Renal pelvis (tissue), 4 donors: ENCODE data around the gene SNAP91. TPM values are rescaled to one million over a fixed set of nuclear protein-coding genes. Genes with fewer than 3 reads are reported as not detected.
"Not testable (repeated sequence)": the region's sequence is repeated elsewhere in the genome, so short reads cannot be mapped to it uniquely, and the experiment has no call there.

Source experiments
- DNase-seq: peaks from one replicate; pipeline ENCODE4 v3.0.0-alpha.2; 2013
- polyA plus RNA-seq, 3 donors: library from polyadenylated mRNA; unstranded; fragments of 120-200 nt; gene quantifications; one replicate each; pipeline ENCODE4 v1.2.1, GENCODE V29; 2013; ENCODE audit not compliant: insufficient read length in 3 of 3

Gene SNAP91
- polyA plus RNA-seq, 3 donors = 0.24 to 0.94 (median 0.63) TPM

DNA sequence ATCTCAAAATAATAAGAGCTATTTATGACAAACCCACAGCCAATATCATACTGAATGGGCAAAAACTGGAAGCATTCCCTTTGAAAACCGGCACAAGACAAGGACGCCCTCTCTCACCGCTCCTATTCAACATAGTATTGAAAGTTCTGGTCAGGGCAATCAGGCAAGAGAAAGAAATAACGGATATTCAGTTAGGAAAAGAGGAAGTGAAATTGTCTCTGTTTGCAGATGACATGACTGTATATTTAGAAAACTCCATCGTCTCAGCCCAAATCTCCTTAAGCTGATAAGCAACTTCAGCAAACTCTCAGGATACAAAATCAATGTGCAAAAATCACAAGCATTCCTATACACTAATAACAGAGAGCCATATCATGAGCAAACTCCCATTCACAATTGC lies 158.4 kb downstream of the SNAP91 start:
- not testable (repeated sequence) for DNase-seq

DNA sequence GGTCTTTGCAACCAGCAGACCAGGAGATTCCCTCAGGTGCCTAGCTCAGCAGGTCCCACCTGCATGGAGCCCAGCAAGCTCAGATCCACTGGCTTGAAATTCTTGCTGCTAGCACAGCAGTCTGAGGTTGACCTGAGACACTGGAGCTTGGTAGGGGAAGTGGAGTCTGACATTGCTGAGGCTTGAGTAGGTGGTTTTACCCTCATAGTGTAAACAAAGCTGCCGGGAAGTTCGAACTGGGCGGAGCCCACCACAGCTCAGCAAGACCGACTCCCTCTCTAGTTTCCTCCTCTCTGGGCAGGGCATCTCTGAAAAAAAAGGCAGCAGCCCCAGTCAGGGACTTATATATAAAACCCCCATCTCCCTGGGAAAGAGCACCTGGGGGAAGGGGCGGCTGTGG lies 162.3 kb downstream of the SNAP91 start:
- no peak for DNase-seq

DNA sequence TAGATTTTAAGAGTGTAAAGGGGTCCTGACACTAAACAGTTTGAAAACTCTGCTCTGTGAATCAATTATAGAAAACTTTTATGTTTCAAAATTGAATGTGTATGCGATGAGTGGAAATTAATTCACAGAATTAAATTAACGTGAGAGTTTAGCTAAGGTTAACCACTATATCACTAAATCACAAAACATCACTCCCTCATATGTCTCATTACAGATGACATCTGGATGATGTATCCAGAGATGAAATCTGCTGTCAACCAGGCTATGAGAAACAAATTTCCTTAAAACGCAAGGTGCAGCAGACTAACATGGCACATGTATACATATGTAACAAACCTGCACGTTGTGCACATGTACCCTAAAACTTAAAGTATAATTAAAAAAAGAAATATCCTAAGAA lies 169.2 kb downstream of the SNAP91 start:
- no peak for DNase-seq

DNA sequence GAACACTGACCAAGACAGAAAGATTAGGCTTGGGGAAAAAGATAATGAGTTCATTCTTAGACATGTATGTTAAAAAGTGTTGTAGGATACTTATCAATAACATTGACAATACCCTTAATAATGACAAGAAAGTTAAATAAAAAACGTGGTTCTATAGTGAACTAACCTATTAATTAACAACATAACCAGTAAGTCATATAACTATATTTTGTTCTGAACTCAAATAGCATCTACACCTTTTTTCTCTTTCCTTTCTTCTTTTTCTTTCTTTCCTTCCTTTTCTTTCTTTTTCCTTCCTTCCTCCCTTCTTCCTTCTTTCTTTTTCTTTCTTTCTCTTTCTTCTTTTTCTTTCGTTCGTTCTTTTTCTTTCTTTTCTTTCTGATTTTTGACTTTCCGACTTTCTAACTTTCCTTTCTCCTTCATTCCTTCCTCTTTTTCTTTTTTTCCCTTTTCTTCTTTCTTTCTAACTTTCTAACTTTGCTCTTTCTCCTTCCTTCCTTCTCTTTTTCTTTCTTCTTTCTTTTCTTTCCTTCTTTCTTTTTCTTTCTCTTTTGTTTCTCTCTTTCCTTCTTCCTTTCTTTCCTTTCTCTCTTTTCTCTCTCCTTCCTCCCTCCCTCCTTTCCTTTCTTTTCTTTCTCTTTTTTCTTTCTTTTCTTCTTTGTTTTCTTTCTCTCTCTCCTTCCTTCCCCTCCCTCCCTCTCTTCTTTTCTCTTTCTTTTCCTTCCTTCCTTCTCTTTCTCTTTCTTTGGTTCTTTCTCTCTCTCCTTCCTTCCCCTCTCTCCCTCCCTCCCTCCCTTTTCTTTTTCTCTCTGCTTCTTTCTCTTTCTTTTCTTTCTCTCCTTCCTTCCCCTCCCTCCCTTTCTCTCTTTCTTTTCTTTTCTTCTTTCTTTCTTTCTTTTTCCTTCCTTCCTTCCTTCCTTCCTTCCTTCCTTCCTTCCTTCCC lies 172.0 kb downstream of the SNAP91 start:
- DNase-seq = no peak

DNA sequence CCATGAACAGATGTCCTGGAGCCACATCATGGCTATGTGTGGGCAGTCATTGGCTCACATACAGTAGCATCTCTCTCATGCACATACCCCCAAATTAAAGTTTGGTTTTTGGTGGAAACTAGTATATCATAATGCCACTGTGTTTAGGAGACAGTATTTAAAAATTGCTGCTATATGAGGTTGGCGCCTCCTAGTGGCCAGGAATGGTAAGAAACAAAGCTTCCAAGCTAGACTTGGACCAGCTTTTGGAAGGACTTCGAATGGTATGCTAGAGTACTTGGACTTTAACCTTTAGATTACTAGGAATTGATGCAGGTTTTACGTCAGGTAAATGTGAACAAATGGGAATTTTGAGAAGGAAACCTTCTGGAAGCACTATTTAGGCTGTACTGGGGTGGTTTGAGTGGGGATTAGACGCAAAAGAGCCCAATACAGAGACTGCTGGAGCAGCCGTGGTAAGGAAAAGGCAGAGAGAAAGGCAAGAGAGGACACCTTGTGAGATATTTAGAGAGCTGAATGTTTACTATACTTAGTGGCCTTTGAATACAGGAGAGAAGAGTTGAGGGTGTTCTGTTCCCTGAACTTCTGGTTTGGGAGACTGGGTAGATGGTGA lies 172.8 kb downstream of the SNAP91 start:
- no peak for DNase-seq

DNA sequence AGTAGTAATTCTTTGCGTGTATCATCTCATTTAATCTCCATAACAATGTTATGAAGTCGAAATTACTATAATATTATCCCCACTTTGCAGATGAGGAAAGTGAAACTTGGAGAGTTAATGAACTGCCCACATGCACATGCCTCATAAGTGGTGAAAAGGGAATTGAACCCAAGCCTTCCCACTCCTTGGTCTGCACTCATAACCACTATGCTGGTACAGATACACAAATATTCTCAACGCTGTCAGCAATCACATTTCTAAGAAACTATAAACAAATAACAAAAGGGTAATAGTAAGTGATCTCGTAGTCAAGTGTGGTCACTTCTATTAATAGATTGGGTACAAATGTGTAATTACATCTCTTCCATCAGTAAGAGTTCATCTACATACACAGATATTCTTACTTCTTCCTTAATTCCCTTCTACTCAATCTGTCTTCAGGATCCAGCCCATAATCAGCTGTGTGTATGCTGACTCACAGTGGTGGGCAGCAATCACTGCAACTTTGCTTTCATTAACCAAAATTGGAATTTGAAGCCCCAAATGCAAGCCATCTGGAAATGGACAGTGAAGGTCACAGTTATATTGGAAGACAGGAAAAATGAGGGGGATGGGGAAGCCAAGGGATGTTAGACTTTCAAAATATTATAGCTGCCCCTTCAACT lies 190.0 kb downstream of the SNAP91 start:
- no peak for DNase-seq

DNA sequence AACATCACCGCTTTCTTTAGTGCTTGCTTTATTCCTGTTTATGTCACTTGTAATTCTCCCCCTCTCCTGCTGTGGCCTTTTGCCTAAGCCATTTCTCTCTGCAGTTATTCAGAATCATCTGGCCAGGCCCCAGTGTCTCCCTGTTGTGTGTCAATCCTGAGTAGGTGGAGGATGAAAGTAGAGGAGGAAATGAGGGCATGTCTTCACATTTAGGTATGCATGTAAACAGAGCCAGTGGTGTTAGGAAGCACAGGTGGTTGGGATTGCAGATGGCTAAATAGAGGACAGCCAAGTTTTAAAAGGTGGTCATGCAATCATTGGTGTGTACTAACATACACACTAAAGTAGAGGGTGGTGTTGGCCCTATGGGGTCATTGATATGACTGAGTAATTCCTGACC lies 191.4 kb downstream of the SNAP91 start:
- no peak for DNase-seq

DNA sequence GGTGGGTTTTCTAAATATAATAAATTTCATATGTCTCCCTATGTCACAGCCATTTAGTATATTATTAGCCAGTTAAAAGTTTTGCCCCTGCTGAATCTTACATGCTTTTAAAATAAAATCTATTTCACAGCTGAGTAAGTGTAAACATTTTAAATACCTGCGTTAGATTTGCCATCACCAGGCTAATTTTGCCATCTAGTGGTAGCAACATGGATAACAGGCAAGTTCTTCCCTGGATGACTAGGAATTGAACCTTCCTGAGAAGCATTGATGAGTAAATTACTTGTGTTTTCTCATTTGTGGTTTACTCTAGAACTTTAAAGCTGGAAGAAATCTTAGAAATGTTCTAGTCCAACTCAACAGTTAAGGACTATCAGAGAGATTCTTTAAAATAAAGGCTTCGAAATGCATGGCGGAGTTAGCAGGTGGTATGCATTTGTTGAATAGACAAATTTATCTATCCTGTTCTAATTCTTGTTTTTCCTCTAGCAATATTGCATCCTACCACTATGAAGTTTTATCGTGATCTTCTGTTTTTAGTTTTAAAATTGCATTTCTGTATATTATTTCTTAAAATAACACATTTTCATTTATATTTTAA lies 193.9 kb downstream of the SNAP91 start:
- DNase-seq = peak; percentile 47

DNA sequence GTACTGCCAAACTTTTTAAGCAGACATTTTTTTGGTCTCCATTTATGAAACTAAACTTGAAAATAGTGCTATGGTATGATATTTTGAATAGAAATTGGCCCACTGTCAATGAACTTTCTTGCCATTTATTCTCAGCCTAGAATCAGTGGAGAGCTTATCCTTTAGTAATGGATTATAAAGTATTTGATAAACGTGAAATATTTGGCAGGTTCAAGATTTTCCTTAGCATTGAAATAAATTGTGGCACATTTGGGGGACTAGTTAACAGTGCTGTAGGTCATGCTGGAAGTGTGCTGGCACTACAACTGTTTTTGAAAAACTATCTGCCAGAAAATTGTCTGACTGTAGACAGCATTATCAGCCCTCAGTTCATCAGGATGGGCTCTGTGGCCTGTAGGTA lies 194.4 kb downstream of the SNAP91 start:
- no peak for DNase-seq

DNA sequence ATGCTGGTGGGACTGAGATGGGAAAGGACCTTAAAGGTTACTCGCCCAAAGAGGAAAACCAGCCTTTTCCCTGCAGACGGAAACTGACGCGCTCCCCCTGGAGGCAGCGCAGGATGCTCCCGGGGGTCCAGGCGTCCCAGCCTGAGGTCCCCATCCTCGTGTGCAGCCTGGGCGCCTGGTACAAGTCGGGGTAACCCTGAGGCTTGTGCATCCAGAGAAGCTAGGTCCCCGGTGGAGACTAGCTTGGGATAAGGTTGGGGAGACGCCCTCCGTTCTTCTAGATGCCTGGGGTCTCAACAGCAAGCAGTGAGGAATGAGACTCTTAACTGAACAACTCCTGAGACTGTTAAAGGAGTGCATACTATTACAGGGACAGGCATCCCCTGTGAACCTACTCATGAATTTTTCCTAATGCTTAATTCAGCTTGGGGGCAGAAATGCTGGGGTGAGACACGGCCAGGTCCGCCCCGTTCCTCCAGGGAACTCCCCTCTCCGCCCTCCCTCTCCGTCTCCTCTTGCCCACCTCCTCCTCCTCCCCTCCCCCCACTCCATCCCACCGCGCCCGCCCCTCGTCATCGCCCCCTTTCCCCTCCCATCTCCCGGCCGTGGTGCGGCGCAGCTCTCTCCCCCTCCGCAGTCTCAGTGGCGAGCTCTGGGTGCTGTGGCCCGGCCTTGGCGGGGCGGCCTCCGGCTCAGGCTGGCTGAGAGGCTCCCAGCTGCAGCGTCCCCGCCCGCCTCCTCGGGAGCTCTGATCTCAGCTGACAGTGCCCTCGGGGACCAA lies 196.8 kb downstream of the SNAP91 start, which contains the start of gene PRSS35:
Gene PRSS35 (plus strand): TSS at position 634 of the 781 bp plus-strand sequence. CDS start 10,908 bp downstream, outside the sequence.
- DNase-seq = peak; percentile 40

DNA sequence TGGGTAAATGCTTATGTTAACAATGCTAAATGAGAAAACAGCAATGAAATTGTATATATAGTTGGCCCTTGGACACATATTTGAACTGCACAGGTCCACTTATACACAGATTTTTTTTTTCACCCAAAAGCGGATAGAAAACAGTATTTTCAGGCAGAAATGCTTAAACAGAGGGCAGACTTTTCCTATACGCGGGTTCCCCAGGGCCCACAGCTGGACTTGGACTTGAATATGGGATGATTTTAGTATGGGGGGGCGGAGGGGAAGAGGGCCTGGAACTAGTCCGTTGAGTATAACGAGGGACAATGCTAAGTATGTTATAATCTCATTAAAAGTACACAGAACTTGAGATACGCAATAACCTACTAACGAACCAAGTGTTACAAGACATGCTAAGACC lies 197.6 kb downstream of the SNAP91 start:
- no peak for DNase-seq

DNA sequence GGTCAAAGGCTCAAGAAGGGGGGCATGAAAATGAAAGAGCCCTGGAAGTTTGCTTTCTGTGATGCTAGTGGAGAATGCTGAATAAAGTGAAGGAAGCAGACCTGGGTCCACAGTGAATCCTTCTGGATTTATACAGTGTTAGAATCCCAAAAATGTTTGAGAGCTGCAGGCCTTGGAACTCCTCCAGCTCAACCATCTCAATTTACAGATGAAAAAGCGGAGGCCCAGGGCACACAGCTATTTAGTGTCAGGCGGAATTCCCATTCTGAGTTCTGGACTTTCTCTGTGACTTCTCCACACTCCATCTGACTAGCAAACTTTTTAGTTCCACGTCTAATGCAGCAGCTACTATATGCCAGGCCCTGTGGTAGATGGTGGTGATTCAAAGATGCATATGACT lies 198.1 kb downstream of the SNAP91 start:
- no peak for DNase-seq

DNA sequence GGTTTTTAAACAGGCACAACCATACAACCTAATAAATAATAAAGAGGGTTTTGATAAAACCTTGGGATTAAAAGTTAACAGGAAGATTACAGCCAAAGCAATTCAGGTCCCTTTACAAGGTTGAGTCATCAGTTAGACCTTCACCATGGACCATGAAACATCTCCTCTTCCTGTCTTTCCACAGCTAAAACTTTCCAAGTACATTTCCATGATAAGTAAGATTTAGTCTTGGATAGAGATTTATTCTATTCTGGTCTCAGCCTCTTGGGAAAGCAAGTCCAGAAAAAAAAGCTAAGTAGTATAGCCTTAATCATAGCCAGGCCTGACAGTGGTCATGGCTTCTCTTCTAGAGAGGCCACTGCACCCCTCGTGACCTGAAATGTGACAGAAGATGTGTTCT lies 199.5 kb downstream of the SNAP91 start:
- DNase-seq = no peak

DNA sequence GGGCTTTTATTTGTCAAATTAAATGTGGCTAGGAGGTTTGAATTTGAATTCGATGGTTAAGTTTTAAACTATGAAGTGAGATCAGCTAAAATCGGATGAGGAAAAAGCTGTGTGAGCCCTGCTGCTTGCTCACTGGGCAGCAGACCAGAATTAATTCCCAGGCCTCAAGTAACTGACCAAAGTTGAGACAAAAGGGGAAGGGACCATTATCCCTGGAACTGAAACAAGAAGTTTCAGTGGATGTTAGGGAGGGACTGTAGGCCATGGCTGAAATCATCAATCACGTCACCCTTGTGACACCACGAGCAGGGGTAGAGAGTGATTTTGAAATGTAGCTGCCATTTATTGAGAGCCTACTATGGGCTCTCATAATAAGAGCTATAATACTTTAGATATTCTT lies 203.5 kb downstream of the SNAP91 start:
- DNase-seq = no peak

Other genes with a start within 250 kb of the SNAP91 start
- 10 to 100 TPM; 28.7 to 41.0 (median 37.5) TPM for gene PRSS35, start 196.6 kb downstream of the SNAP91 start, polyA plus RNA-seq
- gene RIPPLY2, start 144.3 kb upstream of the SNAP91 start, polyA plus RNA-seq = not detected
- gene CYB5R4, start 150.6 kb upstream of the SNAP91 start, polyA plus RNA-seq = 1 to 10 TPM; 8.1 to 9.4 (median 8.8) TPM